ENCODE results near the gene CHST15.

Gene CHST15

DNA sequence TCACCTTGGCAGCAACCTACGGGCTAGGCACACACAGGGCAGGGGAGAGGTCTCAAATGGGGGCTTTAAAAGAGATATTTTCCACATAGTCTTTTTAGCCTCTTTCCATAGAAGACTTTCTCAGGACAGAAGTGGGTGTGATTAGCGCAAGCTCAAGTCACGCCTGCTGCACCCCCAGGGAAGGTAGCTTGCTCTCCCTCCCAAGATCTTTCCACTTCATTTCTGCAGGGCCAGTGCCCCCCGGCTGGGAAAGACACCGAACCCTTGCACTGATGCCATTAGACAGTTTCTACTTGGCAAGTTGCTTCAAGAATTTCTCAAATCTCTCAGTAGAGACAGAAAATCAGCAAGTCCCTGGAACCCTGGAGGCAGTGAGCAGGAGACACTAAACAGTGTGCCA, 19.4 kb downstream of the CHST15 start:
- TF ChIP-seq, protein P1, sequence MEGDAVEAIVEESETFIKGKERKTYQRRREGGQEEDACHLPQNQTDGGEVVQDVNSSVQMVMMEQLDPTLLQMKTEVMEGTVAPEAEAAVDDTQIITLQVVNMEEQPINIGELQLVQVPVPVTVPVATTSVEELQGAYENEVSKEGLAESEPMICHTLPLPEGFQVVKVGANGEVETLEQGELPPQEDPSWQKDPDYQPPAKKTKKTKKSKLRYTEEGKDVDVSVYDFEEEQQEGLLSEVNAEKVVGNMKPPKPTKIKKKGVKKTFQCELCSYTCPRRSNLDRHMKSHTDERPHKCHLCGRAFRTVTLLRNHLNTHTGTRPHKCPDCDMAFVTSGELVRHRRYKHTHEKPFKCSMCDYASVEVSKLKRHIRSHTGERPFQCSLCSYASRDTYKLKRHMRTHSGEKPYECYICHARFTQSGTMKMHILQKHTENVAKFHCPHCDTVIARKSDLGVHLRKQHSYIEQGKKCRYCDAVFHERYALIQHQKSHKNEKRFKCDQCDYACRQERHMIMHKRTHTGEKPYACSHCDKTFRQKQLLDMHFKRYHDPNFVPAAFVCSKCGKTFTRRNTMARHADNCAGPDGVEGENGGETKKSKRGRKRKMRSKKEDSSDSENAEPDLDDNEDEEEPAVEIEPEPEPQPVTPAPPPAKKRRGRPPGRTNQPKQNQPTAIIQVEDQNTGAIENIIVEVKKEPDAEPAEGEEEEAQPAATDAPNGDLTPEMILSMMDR (IDR thresholded peaks at IDR 0.05; ENCODE audit: insufficient read depth, low read length, poor library complexity, severe bottlenecking), result no peak
- Histone ChIP-seq H3K4me3 (replicated peaks; ENCODE audit: low read depth, low read length) (no peak overlapping the region), H3K36me3 (ENCODE audit: control insufficient read depth, insufficient read depth, low read length) (no peaks in the 10 kb centered on the region), H3K27me3 (replicated peaks; ENCODE audit: control insufficient read depth, insufficient read depth, low read length) (peaks cover 5% of the 10 kb centered on the region)
- no peak for DNase-seq (ENCODE audit: extremely low read depth, insufficient read length)

DNA sequence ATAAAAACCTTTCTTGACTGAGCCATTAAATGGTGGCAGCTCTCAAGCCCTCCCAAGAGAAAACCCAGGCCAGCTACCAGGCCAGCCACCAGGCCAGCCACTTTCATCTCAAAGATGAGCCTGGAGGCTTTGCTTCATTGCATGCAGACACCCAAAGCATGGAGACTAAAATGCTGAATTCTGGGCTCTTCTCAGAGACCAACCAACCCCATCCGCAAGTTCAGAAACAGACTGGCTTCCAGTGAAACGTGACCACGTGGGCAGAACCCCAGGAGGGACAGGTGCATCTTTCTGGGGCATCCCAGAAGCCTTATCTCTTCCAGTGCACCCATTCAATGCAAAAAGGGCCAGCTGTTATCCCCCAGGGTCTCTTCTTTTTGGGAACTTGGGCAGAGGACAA, 20.9 kb downstream of the CHST15 start:
- no peaks in the 10 kb centered on the region for H3K36me3 ChIP-seq (ENCODE audit: control insufficient read depth, insufficient read depth, low read length)
- no peak for DNase-seq (ENCODE audit: extremely low read depth, insufficient read length)
- no peak overlapping the region for H3K4me3 ChIP-seq (replicated peaks; ENCODE audit: low read depth, low read length)
- TF ChIP-seq, protein P1 (IDR thresholded peaks at IDR 0.05; ENCODE audit: insufficient read depth, low read length, poor library complexity, severe bottlenecking), result no peak
- H3K27me3 ChIP-seq (replicated peaks; ENCODE audit: control insufficient read depth, insufficient read depth, low read length), result peaks cover 5% of the 10 kb centered on the region

GRCh38 chr10:124072106-124072505, 21.3 kb downstream of the CHST15 start:
- H3K27me3 ChIP-seq (replicated peaks; ENCODE audit: control insufficient read depth, insufficient read depth, low read length), result peaks cover 5% of the 10 kb centered on the region
- no peak overlapping the region for H3K4me3 ChIP-seq (replicated peaks; ENCODE audit: low read depth, low read length)
- TF ChIP-seq, protein P1 (IDR thresholded peaks at IDR 0.05; ENCODE audit: insufficient read depth, low read length, poor library complexity, severe bottlenecking), result no peak

GRCh38 chr10:124071141-124071540, 22.3 kb downstream of the CHST15 start:
- DNase-seq (ENCODE audit: extremely low read depth, insufficient read length), result no peak
- no peak overlapping the region for H3K4me3 ChIP-seq (replicated peaks; ENCODE audit: low read depth, low read length)
- no peaks in the 10 kb centered on the region for H3K36me3 ChIP-seq (ENCODE audit: control insufficient read depth, insufficient read depth, low read length)
- H3K27me3 ChIP-seq (replicated peaks; ENCODE audit: control insufficient read depth, insufficient read depth, low read length), result peaks cover 5% of the 10 kb centered on the region
- TF ChIP-seq, protein P1 (IDR thresholded peaks at IDR 0.05; ENCODE audit: insufficient read depth, low read length, poor library complexity, severe bottlenecking), result no peak

More at GRCh38 chr10:124072106-124072505, 21.3 kb downstream of the CHST15 start:
- no peak for DNase-seq (ENCODE audit: extremely low read depth, insufficient read length)
- H3K36me3 ChIP-seq (ENCODE audit: control insufficient read depth, insufficient read depth, low read length), result no peaks in the 10 kb centered on the region

- TF ChIP-seq, protein P1 (IDR thresholded peaks at IDR 0.05; ENCODE audit: insufficient read depth, low read length, poor library complexity, severe bottlenecking), result no peak
- Histone ChIP-seq H3K27me3 (replicated peaks; ENCODE audit: control insufficient read depth, insufficient read depth, low read length) (peaks cover 5% of the 10 kb centered on the region), H3K36me3 (ENCODE audit: control insufficient read depth, insufficient read depth, low read length) (no peaks in the 10 kb centered on the region), H3K4me3 (replicated peaks; ENCODE audit: low read depth, low read length) (no peak overlapping the region)
- DNase-seq (ENCODE audit: extremely low read depth, insufficient read length), result no peak
Measured at GRCh38 chr10:124070666-124071065, 22.7 kb downstream of the CHST15 start.
